Cardiac muscle cell (in vitro differentiated cells and primary cell): ENCODE measurements around the gene PKNOX2. TPM values are rescaled to one million over a fixed set of nuclear protein-coding genes. Genes with fewer than 3 reads are reported as not detected.

ENCODE experiments used
- DNase-seq, 2 donors: peaks; one replicate each; pipeline versions ENCODE4 v3.0.0 to v3.0.0-alpha.2; 2010 to 2017; ENCODE audit warnings: low read depth in 1 of 2, low spot score in 1 of 2
- H3K27ac ChIP-seq: fragments of 200-600 bp; sonication (generic); 2 replicates; pipeline ENCODE4 v1.5.1; 2016
- H3K27me3 ChIP-seq: fragments of 200-600 bp; sonication (generic); 2 replicates; pipeline ENCODE4 v1.6.0; 2016; ENCODE audit warnings: control low read depth
- H3K36me3 ChIP-seq: fragments of 200-600 bp; sonication (generic); 2 replicates; pipeline ENCODE4 v1.5.1; 2016; ENCODE audit warnings: control low read depth
- H3K4me1 ChIP-seq: fragments of 200-600 bp; sonication (generic); 2 replicates; pipeline ENCODE4 v1.8.1; 2017; ENCODE audit warnings: low read depth, mild to moderate bottlenecking, mixed run types
- H3K4me3 ChIP-seq: fragments of 200-600 bp; sonication (generic); 2 replicates; pipeline ENCODE4 v1.5.1; 2016; ENCODE audit warnings: mild to moderate bottlenecking
- H3K9me3 ChIP-seq: fragments of 200-600 bp; sonication (generic); 2 replicates; pipeline ENCODE4 v1.5.1; 2017; ENCODE audit warnings: low read depth, mild to moderate bottlenecking, control low read depth
- polyA plus RNA-seq: library from polyadenylated mRNA; unstranded; fragments of >200 nt; fragmentation: Nextera tagmentation; extraction: Ambion mirVana; gene quantifications from 2 replicates; pipeline ENCODE4 v1.2.1, GENCODE V29; 2016
- total RNA-seq: library from RNA; depleted of rRNA; stranded (reverse); fragments of >200 nt; gene quantifications from 2 replicates; pipeline ENCODE4 v1.2.3, GENCODE V29; 2016
- TF ChIP-seq, protein P1 (sequence below): IDR thresholded peaks from 2 replicates; pipeline ENCODE4 v1.5.1; 2012; ENCODE audit warnings: low read depth, mild to moderate bottlenecking, low read length

The PKNOX2 gene
- total and polyA plus RNA-seq, 2 experiments from 2014 or later = 2.1 to 6.1 TPM

DNA sequence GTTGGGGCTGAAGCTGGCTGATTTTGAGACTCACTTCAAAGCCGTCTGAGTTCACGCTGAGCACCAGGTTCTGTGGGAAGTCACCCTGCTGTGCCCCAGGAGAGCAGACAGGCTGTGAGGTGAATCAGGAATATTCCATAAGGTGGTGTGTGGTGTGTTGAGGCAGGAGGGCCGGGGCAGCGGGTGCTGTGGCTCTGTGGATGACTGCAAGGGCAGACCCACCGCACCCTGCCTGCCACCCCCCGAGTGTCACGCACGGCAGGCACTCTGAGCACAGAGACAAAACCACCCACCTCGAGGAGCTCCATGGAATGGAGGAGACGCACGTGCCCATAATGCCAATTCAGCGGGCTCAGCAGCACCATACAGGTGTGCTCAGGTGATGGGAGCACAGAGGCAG, 147.8 kb downstream of the PKNOX2 start:
- Histone ChIP-seq H3K4me1 (no peaks in the 10 kb centered on the region), H3K4me3 (no peak overlapping the region), H3K9me3 (no peaks in the 10 kb centered on the region), H3K27ac (no peak overlapping the region), H3K36me3 (no peaks in the 10 kb centered on the region), H3K27me3 (no peaks in the 10 kb centered on the region)
- no peak for DNase-seq
- TF ChIP-seq, protein P1, sequence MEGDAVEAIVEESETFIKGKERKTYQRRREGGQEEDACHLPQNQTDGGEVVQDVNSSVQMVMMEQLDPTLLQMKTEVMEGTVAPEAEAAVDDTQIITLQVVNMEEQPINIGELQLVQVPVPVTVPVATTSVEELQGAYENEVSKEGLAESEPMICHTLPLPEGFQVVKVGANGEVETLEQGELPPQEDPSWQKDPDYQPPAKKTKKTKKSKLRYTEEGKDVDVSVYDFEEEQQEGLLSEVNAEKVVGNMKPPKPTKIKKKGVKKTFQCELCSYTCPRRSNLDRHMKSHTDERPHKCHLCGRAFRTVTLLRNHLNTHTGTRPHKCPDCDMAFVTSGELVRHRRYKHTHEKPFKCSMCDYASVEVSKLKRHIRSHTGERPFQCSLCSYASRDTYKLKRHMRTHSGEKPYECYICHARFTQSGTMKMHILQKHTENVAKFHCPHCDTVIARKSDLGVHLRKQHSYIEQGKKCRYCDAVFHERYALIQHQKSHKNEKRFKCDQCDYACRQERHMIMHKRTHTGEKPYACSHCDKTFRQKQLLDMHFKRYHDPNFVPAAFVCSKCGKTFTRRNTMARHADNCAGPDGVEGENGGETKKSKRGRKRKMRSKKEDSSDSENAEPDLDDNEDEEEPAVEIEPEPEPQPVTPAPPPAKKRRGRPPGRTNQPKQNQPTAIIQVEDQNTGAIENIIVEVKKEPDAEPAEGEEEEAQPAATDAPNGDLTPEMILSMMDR = no peak

DNA sequence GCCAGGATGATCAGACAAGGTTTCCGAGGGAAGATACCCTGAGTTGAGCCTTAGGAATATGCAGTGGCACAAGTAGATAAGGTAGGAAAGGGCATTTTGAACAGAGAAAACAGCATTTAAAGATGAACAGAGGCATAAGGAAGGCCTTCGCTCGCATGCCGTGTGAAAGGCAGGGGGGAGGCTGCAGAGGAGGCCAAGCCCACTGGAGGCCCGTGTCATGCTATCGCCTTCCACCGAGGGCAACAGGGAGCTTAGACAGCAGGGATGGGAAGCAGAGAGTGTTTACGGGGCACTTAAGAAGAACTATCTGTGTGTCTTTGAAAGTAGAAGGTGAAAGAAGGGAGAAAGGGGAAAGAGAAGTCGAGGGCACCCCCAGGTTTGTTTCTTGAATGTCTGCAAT, 148.3 kb downstream of the PKNOX2 start:
- Histone ChIP-seq H3K27ac (no peak overlapping the region), H3K27me3 (no peaks in the 10 kb centered on the region), H3K4me3 (no peak overlapping the region), H3K4me1 (no peaks in the 10 kb centered on the region), H3K9me3 (no peaks in the 10 kb centered on the region), H3K36me3 (no peaks in the 10 kb centered on the region)
- no peak for DNase-seq
- TF ChIP-seq, protein P1 = no peak

GRCh38 chr11:125313271-125314219, 149.0 kb downstream of the PKNOX2 start:
- Histone ChIP-seq H3K27ac (no peak overlapping the region), H3K36me3 (no peaks in the 10 kb centered on the region), H3K4me1 (no peaks in the 10 kb centered on the region), H3K27me3 (no peaks in the 10 kb centered on the region), H3K4me3 (no peak overlapping the region), H3K9me3 (no peaks in the 10 kb centered on the region)
- no peak for DNase-seq
- TF ChIP-seq, protein P1 = no peak

DNA sequence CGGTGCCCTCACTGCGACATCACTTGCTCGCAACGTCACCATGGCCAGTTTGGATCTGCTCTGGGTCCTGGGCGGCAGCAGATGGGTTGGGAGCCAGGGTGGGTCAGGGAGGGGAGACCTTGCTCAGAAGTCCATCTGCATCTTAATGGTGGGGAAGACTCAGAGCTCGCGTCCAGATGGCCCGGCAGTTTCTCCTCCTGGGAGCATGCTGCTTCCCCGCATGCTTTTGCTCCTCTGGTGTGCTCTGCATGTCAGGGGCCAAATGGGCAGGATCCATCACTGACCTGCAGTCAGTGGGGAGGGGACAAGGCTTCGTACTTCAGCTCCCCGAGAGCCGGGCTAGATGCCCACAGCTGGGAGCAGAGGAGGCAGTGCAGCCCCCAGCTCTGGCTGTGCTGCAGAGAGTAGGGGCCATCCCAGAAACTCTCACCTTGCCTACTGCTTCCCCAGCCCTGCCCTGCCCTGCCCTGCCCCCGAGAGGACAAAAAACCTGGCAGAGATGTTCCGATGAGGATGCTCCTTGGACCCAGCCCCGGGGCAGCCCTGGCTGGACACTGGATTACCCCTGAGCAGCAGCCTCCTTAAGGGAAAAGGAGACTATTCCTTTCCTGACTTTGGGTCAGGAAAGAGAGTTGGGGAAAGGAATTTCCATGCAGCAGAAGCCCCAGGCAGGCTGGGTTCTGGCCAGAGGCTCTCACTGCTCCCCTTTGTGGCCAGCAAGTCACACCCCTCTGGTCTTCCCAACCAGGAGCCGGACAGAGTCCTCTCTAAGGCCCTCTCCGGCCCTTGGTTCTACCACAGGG, 149.9 kb downstream of the PKNOX2 start:
- TF ChIP-seq, protein P1 = no peak
- DNase-seq = no peak

GRCh38 chr11:125315079-125315740, 150.7 kb downstream of the PKNOX2 start:
- Histone ChIP-seq H3K27me3 (no peaks in the 10 kb centered on the region), H3K27ac (no peak overlapping the region), H3K4me3 (no peak overlapping the region), H3K9me3 (no peaks in the 10 kb centered on the region), H3K4me1 (no peaks in the 10 kb centered on the region), H3K36me3 (no peaks in the 10 kb centered on the region)
- TF ChIP-seq, protein P1 = no peak
- DNase-seq = peak in 1 of 2 donors; percentile 73

More for the DNA sequence above, 149.9 kb downstream of the PKNOX2 start:
- no peak overlapping the region for H3K4me3 ChIP-seq
- H3K27ac ChIP-seq = no peak overlapping the region
- H3K4me1 ChIP-seq = no peaks in the 10 kb centered on the region
- H3K36me3 ChIP-seq = no peaks in the 10 kb centered on the region
- no peaks in the 10 kb centered on the region for H3K9me3 ChIP-seq
- no peaks in the 10 kb centered on the region for H3K27me3 ChIP-seq
